Measurements from ENCODE around the gene OTUB1. TPM values are rescaled to one million over a fixed set of nuclear protein-coding genes. Genes with fewer than 3 reads are reported as not detected.

OTUB1 gene, protein sequence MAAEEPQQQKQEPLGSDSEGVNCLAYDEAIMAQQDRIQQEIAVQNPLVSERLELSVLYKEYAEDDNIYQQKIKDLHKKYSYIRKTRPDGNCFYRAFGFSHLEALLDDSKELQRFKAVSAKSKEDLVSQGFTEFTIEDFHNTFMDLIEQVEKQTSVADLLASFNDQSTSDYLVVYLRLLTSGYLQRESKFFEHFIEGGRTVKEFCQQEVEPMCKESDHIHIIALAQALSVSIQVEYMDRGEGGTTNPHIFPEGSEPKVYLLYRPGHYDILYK
- 10 to 100 TPM; 47.7 to 70.4 (median 53.2) TPM for total RNA-seq

DNA sequence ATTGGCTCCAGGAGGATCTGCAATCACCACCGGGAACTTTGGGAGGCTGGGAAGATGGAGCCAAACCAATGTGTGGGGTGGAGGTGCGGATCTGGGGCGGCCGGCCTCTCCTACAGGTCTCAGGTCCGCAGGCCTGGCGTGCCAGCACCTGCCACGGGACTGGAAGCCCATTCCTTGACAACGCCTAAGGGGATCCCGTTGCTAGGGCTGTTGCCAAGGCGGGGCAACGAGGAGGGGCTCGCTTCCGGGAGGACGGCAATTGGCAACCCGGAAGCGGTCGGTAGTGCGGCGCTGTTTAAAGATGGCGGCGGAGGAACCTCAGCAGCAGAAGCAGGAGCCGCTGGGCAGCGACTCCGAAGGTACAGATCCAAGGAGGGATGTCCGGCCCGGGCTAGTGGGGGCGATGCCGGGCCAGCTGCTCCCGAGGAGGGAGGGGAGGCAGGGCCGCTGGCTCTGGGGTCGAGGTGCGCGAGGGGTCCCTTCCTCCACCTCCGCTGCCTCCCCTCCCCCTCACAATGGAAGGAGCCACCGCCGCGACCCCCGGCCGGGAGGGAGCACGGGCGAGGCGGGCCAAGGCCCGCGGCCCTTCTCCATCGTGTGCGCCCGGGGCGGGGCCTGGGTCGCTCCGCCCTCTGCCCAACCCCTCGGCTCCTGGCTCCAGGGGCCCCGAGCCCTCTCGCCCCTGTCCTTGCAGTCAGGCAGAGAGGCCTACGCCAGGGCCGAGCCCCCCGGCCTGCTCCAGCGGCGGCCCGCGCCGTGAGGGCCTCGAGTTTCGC lies at the start of gene OTUB1:
TSS of gene OTUB1 (plus strand) at position 283 of the 776 bp plus-strand sequence. CDS start at position 302, 19 bp downstream.
- Histone ChIP-seq H3K36me3 (peaks cover 0 to 37% of the 10 kb centered on the region in 2 donors), H3K9me3 (no peaks in the 10 kb centered on the region), H3K4me3 (peak within 1 kb of the TSS; percentile 81 to 94), H3K4me1 (peaks cover 0 to 33% (median 10%) of the 10 kb centered on the region in 3 donors), H3K27ac (peak within 1 kb of the TSS; percentile 39 to 89 (median 88)), H3K27me3 (no peaks in the 10 kb centered on the region)
- WGBS, 2 donors (ENCODE audit: low coverage in 1 of 2): 0 to 3% methylated on average over 11 to 24 of the region's 63 CpGs
- ATAC-seq: peak; percentile 95
- TF ChIP-seq, protein P1, sequence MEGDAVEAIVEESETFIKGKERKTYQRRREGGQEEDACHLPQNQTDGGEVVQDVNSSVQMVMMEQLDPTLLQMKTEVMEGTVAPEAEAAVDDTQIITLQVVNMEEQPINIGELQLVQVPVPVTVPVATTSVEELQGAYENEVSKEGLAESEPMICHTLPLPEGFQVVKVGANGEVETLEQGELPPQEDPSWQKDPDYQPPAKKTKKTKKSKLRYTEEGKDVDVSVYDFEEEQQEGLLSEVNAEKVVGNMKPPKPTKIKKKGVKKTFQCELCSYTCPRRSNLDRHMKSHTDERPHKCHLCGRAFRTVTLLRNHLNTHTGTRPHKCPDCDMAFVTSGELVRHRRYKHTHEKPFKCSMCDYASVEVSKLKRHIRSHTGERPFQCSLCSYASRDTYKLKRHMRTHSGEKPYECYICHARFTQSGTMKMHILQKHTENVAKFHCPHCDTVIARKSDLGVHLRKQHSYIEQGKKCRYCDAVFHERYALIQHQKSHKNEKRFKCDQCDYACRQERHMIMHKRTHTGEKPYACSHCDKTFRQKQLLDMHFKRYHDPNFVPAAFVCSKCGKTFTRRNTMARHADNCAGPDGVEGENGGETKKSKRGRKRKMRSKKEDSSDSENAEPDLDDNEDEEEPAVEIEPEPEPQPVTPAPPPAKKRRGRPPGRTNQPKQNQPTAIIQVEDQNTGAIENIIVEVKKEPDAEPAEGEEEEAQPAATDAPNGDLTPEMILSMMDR (IDR thresholded peaks at IDR 0.05): no peak
- TF ChIP-seq POLR2A (IDR thresholded peaks at IDR 0.05): peak; percentile 46 to 54
- peak; percentile 59 for TF ChIP-seq POLR2AphosphoS5 (IDR thresholded peaks at IDR 0.05)
- TF ChIP-seq EP300 (IDR thresholded peaks at IDR 0.05): no peak

DNA sequence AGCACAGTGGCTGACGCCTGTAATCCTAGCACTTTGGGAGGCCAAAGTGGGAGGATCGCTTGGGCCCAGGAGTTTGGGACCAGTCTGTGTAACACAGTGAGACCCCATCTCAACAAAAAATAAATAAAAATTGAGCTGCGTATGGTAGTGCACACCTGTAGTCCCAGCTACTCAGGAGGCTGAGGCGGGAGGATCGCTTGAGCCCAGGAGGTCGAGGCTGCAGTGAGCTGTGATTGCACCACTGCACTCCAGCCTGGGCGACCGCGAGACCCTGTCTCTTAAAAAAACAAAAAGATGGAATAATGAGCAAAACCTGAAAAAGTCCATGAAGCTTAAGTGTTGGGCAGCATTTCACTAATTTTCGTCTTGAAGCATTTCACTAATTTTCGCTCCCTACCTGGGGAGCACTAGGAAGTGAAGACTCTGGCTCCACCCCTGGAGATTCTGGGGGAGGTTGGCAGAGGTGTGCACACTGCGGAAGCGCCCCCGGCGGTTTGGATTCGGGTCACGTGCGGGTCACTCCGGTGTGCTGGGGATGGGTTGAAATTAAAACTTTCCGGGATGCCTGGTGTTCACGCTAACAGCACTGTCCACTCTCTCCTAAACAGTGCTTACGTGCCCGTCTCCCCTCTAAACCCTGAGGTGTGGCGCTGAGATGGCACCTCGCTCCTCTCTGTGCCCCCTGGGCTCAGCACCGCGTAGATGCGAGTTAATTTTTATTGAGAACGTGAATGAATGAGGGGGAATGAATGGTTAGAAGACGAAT lies 48.3 kb upstream of the OTUB1 start:
- Histone ChIP-seq H3K27ac (peak overlapping the region in 3 of 4 donors; percentile 76 to 80 (median 76)), H3K36me3 (no peaks in the 10 kb centered on the region), H3K4me1 (peaks cover 0 to 25% (median 4%) of the 10 kb centered on the region in 3 donors), H3K4me3 (peak overlapping the region; percentile 37 to 71), H3K9me3 (no peaks in the 10 kb centered on the region), H3K27me3 (no peaks in the 10 kb centered on the region)
- 15 to 30% methylated on average over 7 to 17 of the region's 30 CpGs for WGBS, 2 donors (ENCODE audit: low coverage in 1 of 2)
- TF ChIP-seq POLR2A (IDR thresholded peaks at IDR 0.05) (no peak), POLR2AphosphoS5 (IDR thresholded peaks at IDR 0.05) (no peak), EP300 (IDR thresholded peaks at IDR 0.05) (no peak)
- TF ChIP-seq, protein P1 (IDR thresholded peaks at IDR 0.05): no peak
- no peak for ATAC-seq

DNA sequence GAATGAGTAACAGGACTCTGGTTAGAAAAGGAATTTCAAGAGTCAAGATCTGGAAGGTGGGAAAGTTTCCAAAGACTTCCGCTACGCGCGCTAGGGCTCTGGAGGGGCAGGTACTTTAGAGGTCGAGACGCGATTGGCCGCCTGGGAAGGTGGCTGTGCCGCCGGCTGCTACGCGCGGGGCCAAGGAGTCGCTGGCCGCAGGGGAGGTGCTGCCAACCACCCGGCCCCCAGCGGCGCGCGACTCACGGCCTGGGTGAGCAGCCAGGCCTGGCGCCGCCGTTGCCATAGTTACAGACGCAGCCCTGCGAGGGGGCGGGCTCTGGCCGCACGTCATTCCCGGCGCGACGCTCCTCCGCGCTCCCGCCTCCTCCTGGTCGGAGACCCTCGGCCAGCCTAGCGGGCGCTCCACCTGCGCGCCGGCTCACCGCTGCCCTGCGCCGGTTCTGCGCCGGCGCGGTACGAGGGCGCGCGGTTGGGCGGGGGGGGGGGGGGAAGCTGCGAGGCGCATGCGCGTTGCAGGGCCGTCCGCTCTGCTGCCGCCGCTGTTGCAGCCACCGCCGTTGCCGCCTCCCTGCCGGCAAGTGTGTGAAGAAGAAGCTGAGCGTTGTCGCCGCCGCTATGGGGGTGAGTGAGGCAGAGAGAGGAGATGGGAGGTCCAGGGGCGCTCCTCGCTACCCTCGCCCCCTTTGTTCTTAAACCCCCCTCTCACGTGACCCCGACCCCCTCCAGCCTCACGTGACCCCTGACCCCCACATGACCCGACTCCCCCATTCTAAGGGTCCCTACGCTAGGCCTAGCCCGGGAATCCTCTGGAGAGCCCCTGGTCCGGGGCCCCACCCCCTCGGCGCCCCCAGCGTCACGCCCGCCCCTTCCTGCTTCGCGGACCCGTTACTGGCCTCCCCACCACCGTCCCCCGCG lies 47.5 kb upstream of the OTUB1 start, which contains the start of gene NAA40:
TSS of gene NAA40 (plus strand) at position 524 of the 918 bp plus-strand sequence. CDS start at position 619, 95 bp downstream.
- H3K4me3 ChIP-seq: peak within 1 kb of the TSS; percentile 37 to 71
- WGBS, 2 donors (ENCODE audit: low coverage in 1 of 2): 0% methylated on average over 5 to 10 of the region's 92 CpGs
- no peaks in the 10 kb centered on the region for H3K9me3 ChIP-seq
- ATAC-seq: peak; percentile 95
- peaks cover 0 to 25% (median 4%) of the 10 kb centered on the region in 3 donors for H3K4me1 ChIP-seq
- peak within 1 kb of the TSS in 3 of 4 donors; percentile 76 to 80 (median 76) for H3K27ac ChIP-seq
- H3K27me3 ChIP-seq: no peaks in the 10 kb centered on the region
- H3K36me3 ChIP-seq: no peaks in the 10 kb centered on the region
- TF ChIP-seq, protein P1 (IDR thresholded peaks at IDR 0.05): peak in 3 of 4 experiments; percentile 17 to 42 (median 18)
- TF ChIP-seq EP300 (IDR thresholded peaks at IDR 0.05) (no peak), POLR2A (IDR thresholded peaks at IDR 0.05) (no peak), POLR2AphosphoS5 (IDR thresholded peaks at IDR 0.05) (peak; percentile 51)

DNA sequence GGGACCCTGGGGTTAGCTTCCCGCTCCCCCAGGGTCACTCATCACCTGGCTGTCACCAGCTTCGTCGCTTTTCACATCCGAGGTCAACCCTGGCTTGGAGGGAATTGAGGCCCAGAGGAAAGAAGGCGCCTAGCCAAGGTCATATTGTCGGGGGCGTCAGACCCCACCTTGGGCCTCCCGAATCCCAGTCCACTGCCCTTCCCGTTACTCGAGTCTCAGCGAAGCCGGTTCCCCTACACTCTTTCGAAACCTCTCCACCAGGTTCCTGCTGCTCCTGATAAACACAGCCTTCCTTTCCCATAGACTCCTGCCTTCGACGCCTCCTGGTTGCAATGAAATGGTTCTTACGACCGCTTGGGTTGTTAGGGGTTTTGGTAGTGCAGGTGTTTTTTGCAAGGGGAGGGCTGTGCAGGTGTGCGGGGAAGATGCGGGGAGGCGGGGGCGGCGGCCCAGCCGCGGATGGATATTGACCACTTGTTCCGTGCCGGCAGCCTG lies 46.8 kb upstream of the OTUB1 start:
- H3K4me1 ChIP-seq: peaks cover 0 to 29% (median 4%) of the 10 kb centered on the region in 3 donors
- ATAC-seq: no peak
- 0 to 10% methylated on average over 4 to 18 of the region's 26 CpGs for WGBS, 2 donors (ENCODE audit: low coverage in 1 of 2)
- TF ChIP-seq POLR2AphosphoS5 (IDR thresholded peaks at IDR 0.05) (no peak), POLR2A (IDR thresholded peaks at IDR 0.05) (no peak)
- TF ChIP-seq, protein P1 (IDR thresholded peaks at IDR 0.05): peak in 2 of 4 experiments; percentile 13 to 21
- no peaks in the 10 kb centered on the region for H3K27me3 ChIP-seq
- no peaks in the 10 kb centered on the region for H3K9me3 ChIP-seq
- peak overlapping the region; percentile 37 to 71 for H3K4me3 ChIP-seq
- H3K27ac ChIP-seq: peak overlapping the region in 3 of 4 donors; percentile 76 to 80 (median 76)
- no peaks in the 10 kb centered on the region for H3K36me3 ChIP-seq
